DOHH2 (cell line): ENCODE data around the gene ZNF638.

Experiments used
- H3F3A ChIP-seq: fragments of 200-600 bp; sonication (generic), shearing (Covaris generic); 2 replicates; pipeline ENCODE4 v1.6.0; 2016; ENCODE audit warnings: antibody characterized with exemption, mild to moderate bottlenecking; ENCODE audit not compliant: control insufficient read depth, insufficient read depth
- H3K27ac ChIP-seq: fragments of 200-600 bp; sonication (generic); 2 replicates; pipeline ENCODE4 v1.5.1; 2014; ENCODE audit warnings: low read depth, mild to moderate bottlenecking, low read length, moderate library complexity
- H3K27me3 ChIP-seq: fragments of 200-600 bp; sonication (generic); 2 replicates; pipeline ENCODE4 v1.6.1; 2014; ENCODE audit warnings: mild to moderate bottlenecking, low read length, mixed read lengths; ENCODE audit not compliant: control insufficient read depth
- H3K36me3 ChIP-seq: fragments of 200-600 bp; sonication (generic); 2 replicates; pipeline ENCODE4 v1.6.1; 2014; ENCODE audit warnings: mild to moderate bottlenecking, low read length, moderate library complexity, mixed read lengths; ENCODE audit not compliant: control insufficient read depth
- H3K4me1 ChIP-seq: fragments of 200-600 bp; sonication (generic); 2 replicates; pipeline ENCODE4 v1.6.1; 2014; ENCODE audit warnings: mild to moderate bottlenecking, low read length, mixed read lengths; ENCODE audit not compliant: control insufficient read depth
- H3K4me2 ChIP-seq: fragments of 200-600 bp; sonication (generic); 2 replicates; pipeline ENCODE4 v1.6.0; 2014; ENCODE audit warnings: mild to moderate bottlenecking, low read length, moderate library complexity
- H3K4me3 ChIP-seq: fragments of 200-600 bp; sonication (generic); 2 replicates; pipeline ENCODE4 v1.5.1; 2014; ENCODE audit warnings: mild to moderate bottlenecking, low read length, mixed read lengths
- H3K79me2 ChIP-seq: fragments of 200-600 bp; sonication (generic); 2 replicates; pipeline ENCODE4 v1.6.1; 2014; ENCODE audit warnings: mild to moderate bottlenecking, low read length, mixed read lengths; ENCODE audit not compliant: control insufficient read depth
- H3K9me2 ChIP-seq: fragments of 200-600 bp; sonication (generic); replicated peaks from 2 replicates; pipeline ENCODE4 v1.6.1; 2014; ENCODE audit warnings: mild to moderate bottlenecking, low read length, mixed read lengths; ENCODE audit not compliant: control insufficient read depth
- H3K9me3 ChIP-seq: fragments of 200-600 bp; sonication (generic); 2 replicates; pipeline ENCODE4 v1.6.1; 2014; ENCODE audit warnings: antibody characterized with exemption, low read length, mixed read lengths; ENCODE audit not compliant: control insufficient read depth, insufficient read depth
- H4K20me1 ChIP-seq: fragments of 200-600 bp; sonication (generic); 2 replicates; pipeline ENCODE4 v1.6.0; 2014; ENCODE audit warnings: low read depth, mild to moderate bottlenecking, antibody characterized with exemption, low read length, moderate library complexity; ENCODE audit not compliant: control insufficient read depth, insufficient read depth
- CTCF ChIP-seq: fragments of 200-600 bp; sonication (generic); IDR thresholded peaks from one replicate; pipeline ENCODE4 v1.5.1; 2014; ENCODE audit warnings: antibody characterized with exemption, mild to moderate bottlenecking, low read depth, low read length; ENCODE audit not compliant: poor library complexity, severe bottlenecking
- EZH2phosphoT487 ChIP-seq: fragments of 200-600 bp; sonication (generic); IDR thresholded peaks from 2 replicates; pipeline ENCODE4 v1.6.1; 2017; ENCODE audit warnings: borderline replicate concordance, mild to moderate bottlenecking, antibody characterized with exemption, low read length, moderate library complexity, mixed read lengths

The ZNF638 gene

DNA sequence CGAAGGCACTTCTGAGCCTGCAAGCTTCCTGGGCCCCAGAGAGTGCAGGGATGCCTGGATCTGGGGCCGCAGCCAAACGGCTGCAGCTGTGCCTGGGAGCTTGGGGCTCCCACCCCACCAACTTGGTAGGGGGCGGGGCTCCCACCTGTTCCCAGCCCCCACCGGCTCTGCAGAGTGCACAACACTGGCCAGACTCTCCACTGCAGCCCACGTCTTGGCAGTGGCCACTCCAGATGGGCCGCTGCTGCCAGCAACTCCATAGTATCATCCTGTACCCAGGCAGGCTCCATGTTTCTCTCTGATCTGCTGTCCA, 131.7 kb downstream of the ZNF638 start:
- TF ChIP-seq CTCF (no peak), EZH2phosphoT487 (no peak)
- H3K36me3 ChIP-seq, result no peaks in the 10 kb centered on the region
- H3K9me2 ChIP-seq, result no peaks in the 10 kb centered on the region
- H3K27me3 ChIP-seq, result peaks cover 21% of the 10 kb centered on the region
- H3K79me2 ChIP-seq, result no peaks in the 10 kb centered on the region
- no peaks in the 10 kb centered on the region for H4K20me1 ChIP-seq
- no peaks in the 10 kb centered on the region for H3F3A ChIP-seq
- H3K4me3 ChIP-seq, result no peak overlapping the region
- no peaks in the 10 kb centered on the region for H3K4me1 ChIP-seq
- H3K27ac ChIP-seq, result no peak overlapping the region
- H3K4me2 ChIP-seq, result no peak overlapping the region
- peaks cover 14% of the 10 kb centered on the region; the same call in 1 of the 2 replicates for H3K9me3 ChIP-seq

- Histone ChIP-seq H3K27ac (no peak overlapping the region), H3K36me3 (no peaks in the 10 kb centered on the region), H3K4me3 (no peak overlapping the region), H3K27me3 (peaks cover 32% of the 10 kb centered on the region), H3K4me2 (no peak overlapping the region), H3K9me3 (peaks cover 14% of the 10 kb centered on the region; the same call in 1 of the 2 replicates), H3F3A (no peaks in the 10 kb centered on the region), H3K79me2 (no peaks in the 10 kb centered on the region), H3K9me2 (no peaks in the 10 kb centered on the region), H3K4me1 (no peaks in the 10 kb centered on the region), H4K20me1 (no peaks in the 10 kb centered on the region)
- TF ChIP-seq CTCF, result no peak
- no peak for TF ChIP-seq EZH2phosphoT487
These were observed 132.8 kb downstream of the ZNF638 start for GRCh38 chr2:71464389-71464788.

- no peaks in the 10 kb centered on the region for H3K4me1 ChIP-seq
- no peak overlapping the region for H3K27ac ChIP-seq
- H3K4me3 ChIP-seq, result no peak overlapping the region
- peaks cover 14% of the 10 kb centered on the region; the same call in 1 of the 2 replicates for H3K9me3 ChIP-seq
- H4K20me1 ChIP-seq, result no peaks in the 10 kb centered on the region
- H3K9me2 ChIP-seq, result no peaks in the 10 kb centered on the region
- H3K27me3 ChIP-seq, result peaks cover 37% of the 10 kb centered on the region
- no peaks in the 10 kb centered on the region for H3F3A ChIP-seq
- no peaks in the 10 kb centered on the region for H3K79me2 ChIP-seq
- no peaks in the 10 kb centered on the region for H3K36me3 ChIP-seq
- H3K4me2 ChIP-seq, result no peak overlapping the region
- TF ChIP-seq EZH2phosphoT487, result no peak
- no peak for TF ChIP-seq CTCF
These were observed 133.8 kb downstream of the ZNF638 start for GRCh38 chr2:71465356-71465755.

GRCh38 chr2:71465961-71466300, 134.3 kb downstream of the ZNF638 start:
- Histone ChIP-seq H3K27me3 (peaks cover 37% of the 10 kb centered on the region), H3K9me3 (peaks cover 14% of the 10 kb centered on the region; the same call in 1 of the 2 replicates), H3K9me2 (no peaks in the 10 kb centered on the region), H3K4me2 (no peak overlapping the region), H3F3A (no peaks in the 10 kb centered on the region), H4K20me1 (no peaks in the 10 kb centered on the region), H3K4me3 (no peak overlapping the region), H3K79me2 (no peaks in the 10 kb centered on the region), H3K4me1 (no peaks in the 10 kb centered on the region), H3K36me3 (no peaks in the 10 kb centered on the region), H3K27ac (no peak overlapping the region)
- TF ChIP-seq CTCF (no peak), EZH2phosphoT487 (no peak)
